HepG2 (cell line): ENCODE data around the gene PACS2. TPM values are rescaled to one million over a fixed set of nuclear protein-coding genes. Genes with fewer than 3 reads are reported as not detected.

Experiments used
- ATAC-seq: fragments of 200-7000 bp; cut with Tn5 transposase; 3 replicates; pipeline ENCODE4 v1.9.1; 2020; ENCODE audit warnings: mild to moderate bottlenecking, moderate library complexity
- BruUV-seq: library from RNA; stranded (reverse); fragments of 400-500 nt; replicated peaks from 2 replicates; lab custom pipeline; 2021; lab: Mats Ljungman, UMichigan
- CTCF ChIA-PET: fragments of 300-600 bp; formaldehyde crosslinking; extraction: SDS; loops from one replicate; lab custom pipeline; 2021; ENCODE audit warnings: low total read pairs, inconsistent platforms, low intra/inter-chr PET ratio; lab: Yijun Ruan, JAX
- POLR2A ChIA-PET: fragments of 350-600 bp; sonication (Branson Sonifier 250); formaldehyde crosslinking; loops from one replicate; lab custom pipeline; 2020; ENCODE audit warnings: antibody characterized with exemption, inconsistent platforms; lab: Yijun Ruan, JAX
- DNase-seq: peaks from one replicate; pipeline ENCODE4 v3.0.0-alpha.2; 2015; ENCODE audit warnings: low spot score
- FAIRE-seq: peaks from 3 replicates; lab custom pipeline; 2011; peaks lifted over from hg19 to GRCh38; lab: Jason Lieb, UNC
- H2AFZ ChIP-seq: one replicate; pipeline ENCODE4 v1.6.1; 2011; ENCODE audit warnings: low read length, inconsistent platforms
- H3K27ac ChIP-seq: fragments of 300-600 bp; 3 replicates; pipeline ENCODE4 v1.8.0; 2011; ENCODE audit warnings: mixed run types, mild to moderate bottlenecking, mixed read lengths, low read length, inconsistent platforms; ENCODE audit not compliant: insufficient read depth; ENCODE audit errors: extremely low read length
- H3K27me3 ChIP-seq, 2 experiments: fragments of 200-600 bp in 1 of 2; 2 replicates in 1 of 2; 3 replicates in 1 of 2; pipeline versions ENCODE4 v1.6.0 to v1.8.0; 2011; ENCODE audit warnings: low read length in 2 of 2, mild to moderate bottlenecking in 2 of 2, moderate library complexity in 2 of 2, inconsistent platforms in 1 of 2; ENCODE audit not compliant: insufficient read depth in 2 of 2, control insufficient read depth in 1 of 2
- H3K36me3 ChIP-seq, 2 experiments: fragments of 200-600 bp in 1 of 2; replicated peaks in 1 of 2; 2 replicates in 1 of 2; 3 replicates in 1 of 2; pipeline versions ENCODE4 v1.5.1 to v1.8.0; 2011; ENCODE audit warnings: low read length in 2 of 2, inconsistent platforms in 1 of 2; ENCODE audit not compliant: insufficient read depth in 2 of 2, control insufficient read depth in 1 of 2
- H3K4me1 ChIP-seq: 2 replicates; pipeline ENCODE4 v1.5.1; 2012; ENCODE audit warnings: low read length, inconsistent platforms; ENCODE audit not compliant: insufficient read depth
- H3K4me2 ChIP-seq: 2 replicates; pipeline ENCODE4 v1.6.0; 2011; ENCODE audit warnings: low read depth, low read length, inconsistent platforms
- H3K4me3 ChIP-seq, 3 experiments: fragments of 200-600 bp in 1 of 3; sonication (generic), shearing (Covaris generic) in 1 of 3; replicated peaks in 1 of 3; 2 replicates each; pipeline ENCODE4 v1.5.1; 2011 to 2016; ENCODE audit warnings: low read length in 3 of 3, inconsistent platforms in 2 of 3, low read depth in 2 of 3, mild to moderate bottlenecking in 2 of 3, control low read depth in 1 of 3, mixed read lengths in 1 of 3; ENCODE audit not compliant: insufficient read depth in 1 of 3
- H3K79me2 ChIP-seq: one replicate; pipeline ENCODE4 v1.6.1; 2011; ENCODE audit warnings: low read length, inconsistent platforms; ENCODE audit not compliant: insufficient read depth
- H3K9ac ChIP-seq: 2 replicates; pipeline ENCODE4 v1.6.0; 2011; ENCODE audit warnings: mild to moderate bottlenecking, low read depth, low read length, inconsistent platforms; ENCODE audit not compliant: insufficient read depth
- H3K9me3 ChIP-seq: 2 replicates; pipeline ENCODE4 v1.5.1; 2012; ENCODE audit warnings: mild to moderate bottlenecking, low read length
- H4K20me1 ChIP-seq: 2 replicates; pipeline ENCODE4 v1.6.0; 2011; ENCODE audit warnings: inconsistent platforms, mild to moderate bottlenecking, low read length, moderate library complexity; ENCODE audit not compliant: insufficient read depth
- AGO2 ChIP-seq: fragments of 200-400 bp; formaldehyde crosslinking; optimal IDR thresholded peaks from 2 replicates; pipeline ENCODE3; 2017; ENCODE audit warnings: mild to moderate bottlenecking, low read depth, low read length, moderate library complexity
- NFE2L2 ChIP-seq: fragments of 150-350 bp; IDR thresholded peaks from 2 replicates; pipeline ENCODE4 v1.6.1; 2014; ENCODE audit warnings: low read length
- PATZ1 ChIP-seq: sonication (generic); formaldehyde crosslinking; IDR thresholded peaks from 2 replicates; pipeline ENCODE4 v1.4.0; 2020; ENCODE audit warnings: missing genetic modification reagents
- SMARCE1 ChIP-seq: fragments of 450-650 bp; IDR thresholded peaks from 2 replicates; pipeline ENCODE4 v1.6.1; 2017; ENCODE audit warnings: borderline replicate concordance
- ZNF335 ChIP-seq: sonication (generic); formaldehyde crosslinking; IDR thresholded peaks from 2 replicates; pipeline ENCODE4 v1.4.0; 2020; ENCODE audit warnings: missing genetic modification reagents
- WGBS: methylation state at CpG from one replicate; pipeline ENCODE4 v1.1.6; 2017; ENCODE audit warnings: low lambda C conversion rate; 5-methylcytosine and 5-hydroxymethylcytosine counted together
- in situ Hi-C: cut with HindIII; loops from 2 replicates; pipeline ENCODE4 v1.10.0; 2017; ENCODE audit warnings: low pct_unique_long_range_greater_than_20kb; ENCODE audit not compliant: extremely low pct_ligation_motif_present
- intact Hi-C: fragments of 100-400 bp; cut with micrococcal nuclease; formaldehyde crosslinking; loops from one replicate; pipeline ENCODE4 v1.10.0; 2022; ENCODE audit not compliant: unreplicated experiment
- polyA plus RNA-seq, 8 experiments: library from polyadenylated mRNA; depleted of rRNA in 3 of 8; stranded (reverse) in 7 of 8; unstranded in 1 of 8; fragments of >200 nt; fragmentation: Illumina TruSeq in 4 of 8; extraction: Trizol in 4 of 8; gene quantifications; 2 replicates each; pipeline versions ENCODE4 v1.2.1 to v1.2.3, GENCODE V29; 2011 to 2016; ENCODE audit warnings: low read depth in 4 of 8, missing spikeins in 1 of 8, mixed read lengths in 1 of 8; ENCODE audit not compliant: insufficient read depth in 1 of 8
- total RNA-seq, 5 experiments: library from RNA; depleted of rRNA; stranded (reverse); fragments of >200 nt; fragmentation: Illumina TruSeq; extraction: Trizol; gene quantifications; 2 replicates each; pipeline ENCODE4 v1.2.3, GENCODE V29; 2016; ENCODE audit warnings: low read depth in 1 of 5

PACS2 gene
- total and polyA plus RNA-seq, 2 of the 13 experiments (the other 11 are each of a cell fraction or from before 2014, with no cell fraction given) = 23.6 to 27.6 TPM

DNA sequence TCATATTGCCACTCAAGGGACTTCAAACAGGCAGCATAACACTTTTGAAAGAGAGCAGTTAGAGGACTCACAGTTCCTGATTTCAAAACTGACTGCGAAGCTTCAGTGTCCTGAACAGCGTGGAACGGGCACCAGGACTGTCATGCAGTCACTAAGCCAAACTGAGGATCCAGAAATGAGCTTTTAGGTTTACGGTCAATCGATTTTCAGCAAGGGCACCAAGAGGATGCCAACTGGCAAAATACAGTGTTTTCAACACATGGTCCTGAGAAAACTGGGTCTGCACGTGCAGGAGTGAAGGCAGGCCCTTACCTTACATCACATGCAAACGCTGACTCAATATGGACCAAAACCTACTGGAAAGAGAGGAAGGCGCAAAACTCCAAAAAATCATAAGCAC, 29.4 kb upstream of the PACS2 start:
- H3K4me3 ChIP-seq = no peak overlapping the region
- 95% methylated on average over 8 of the region's 8 CpGs for WGBS
- H4K20me1 ChIP-seq = peaks cover 6% of the 10 kb centered on the region; the same call in 1 of the 2 replicates
- ChIA-PET POLR2A (no interaction called here), CTCF (no interaction called here)
- peaks cover 6% of the 10 kb centered on the region; the same call in 1 of the 2 replicates for H3K4me1 ChIP-seq
- H2AFZ ChIP-seq = no peak overlapping the region
- no peak overlapping the region for H3K9ac ChIP-seq
- H3K4me2 ChIP-seq = no peak overlapping the region
- TF ChIP-seq PATZ1 (CRISPR knock-in tag) (no peak), SMARCE1 (no peak), ZNF335 (CRISPR knock-in tag) (no peak)
- peaks cover 30% of the 10 kb centered on the region for H3K79me2 ChIP-seq
- H3K27me3 ChIP-seq = no peaks in the 10 kb centered on the region
- no peak for FAIRE-seq
- in situ Hi-C loops = no loop called here
- BruUV-seq = TSS peak; percentile 43
- intact Hi-C loops = no loop called here
- no peaks in the 10 kb centered on the region for H3K9me3 ChIP-seq
- H3K36me3 ChIP-seq = peaks cover 7 to 18% of the 10 kb centered on the region in 2 experiments; a peak in 3 of 5 replicates
- ATAC-seq = no peak
- H3K27ac ChIP-seq = no peak overlapping the region
- no peak for DNase-seq

GRCh38 chr14:105286759-105287144, 27.8 kb upstream of the PACS2 start:
- 98% methylated on average over 7 of the region's 9 CpGs for WGBS
- Histone ChIP-seq H3K79me2 (peaks cover 30% of the 10 kb centered on the region), H3K27ac (no peak overlapping the region), H3K4me2 (no peak overlapping the region), H3K9me3 (no peaks in the 10 kb centered on the region), H3K36me3 (peaks cover 7 to 13% of the 10 kb centered on the region in 2 experiments; a peak in 3 of 5 replicates), H3K27me3 (no peaks in the 10 kb centered on the region), H3K4me3 (no peak overlapping the region), H2AFZ (no peak overlapping the region), H3K4me1 (peaks cover 5% of the 10 kb centered on the region; the same call in 1 of the 2 replicates), H3K9ac (no peak overlapping the region), H4K20me1 (peaks cover 10% of the 10 kb centered on the region; the same call in 1 of the 2 replicates)
- CTCF ChIA-PET = no interaction called here
- TF ChIP-seq AGO2 (peak; percentile 10), NFE2L2 (no peak)
- no peak for FAIRE-seq
- in situ Hi-C loops (no loop called here), intact Hi-C loops (no loop called here)
- BruUV-seq = no TSS peak
- no peak for DNase-seq
- no peak for ATAC-seq
- POLR2A ChIA-PET = no interaction called here
